Neuron (in vitro differentiated cells): ENCODE results near the gene HAP1.
"Not testable (repeated sequence)": the region's sequence is repeated elsewhere in the genome, so short reads cannot be mapped to it uniquely, and the experiment has no call there.

Experiments
- H2AFZ ChIP-seq: one replicate; pipeline ENCODE4 v1.6.1; 2013; ENCODE audit warnings: low read depth, mild to moderate bottlenecking, inconsistent platforms, low read length, moderate library complexity
- H3K27me3 ChIP-seq: one replicate; pipeline ENCODE4 v1.6.1; 2013; ENCODE audit warnings: low read length; ENCODE audit not compliant: insufficient read depth
- H3K36me3 ChIP-seq: one replicate; pipeline ENCODE4 v1.6.1; 2013; ENCODE audit warnings: low read length; ENCODE audit not compliant: insufficient read depth
- H3K4me1 ChIP-seq: one replicate; pipeline ENCODE4 v1.6.1; 2013; ENCODE audit warnings: low read length; ENCODE audit not compliant: insufficient read depth
- H3K4me3 ChIP-seq: 2 replicates; pipeline ENCODE4 v1.5.1; 2013; ENCODE audit warnings: mild to moderate bottlenecking, low read length, moderate library complexity
- H3K9me3 ChIP-seq: one replicate; pipeline ENCODE4 v1.6.1; 2013; ENCODE audit warnings: low read length

HAP1 gene

DNA sequence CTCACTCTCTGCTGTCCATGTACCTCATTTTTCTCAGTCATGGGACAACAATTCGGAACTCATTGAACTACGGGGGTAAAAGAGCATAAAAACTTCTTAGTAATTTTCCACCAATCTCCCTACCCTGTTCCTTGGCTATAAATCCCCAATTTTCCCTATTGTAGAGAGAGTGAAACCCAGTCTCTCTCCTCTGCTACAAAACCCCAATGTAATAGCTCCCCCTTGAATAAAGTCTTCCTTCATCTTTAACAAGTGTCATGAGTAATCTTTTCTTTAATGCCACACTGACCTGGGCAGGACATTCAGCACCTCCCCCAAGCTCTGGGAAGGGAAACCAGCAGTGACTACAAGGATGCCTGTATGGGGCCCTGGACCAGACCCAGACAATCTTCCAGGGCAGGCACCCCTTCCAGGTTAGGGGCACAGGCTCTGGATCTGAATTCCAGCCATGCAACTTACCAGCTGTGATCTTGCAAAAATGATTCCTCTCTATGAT is 56.0 kb downstream of the HAP1 start:
- Histone ChIP-seq H3K9me3 (no peaks in the 10 kb centered on the region), H2AFZ (no peak overlapping the region), H3K27me3 (no peaks in the 10 kb centered on the region), H3K36me3 (no peaks in the 10 kb centered on the region), H3K4me3 (no peak overlapping the region), H3K4me1 (peaks cover 4% of the 10 kb centered on the region)

DNA sequence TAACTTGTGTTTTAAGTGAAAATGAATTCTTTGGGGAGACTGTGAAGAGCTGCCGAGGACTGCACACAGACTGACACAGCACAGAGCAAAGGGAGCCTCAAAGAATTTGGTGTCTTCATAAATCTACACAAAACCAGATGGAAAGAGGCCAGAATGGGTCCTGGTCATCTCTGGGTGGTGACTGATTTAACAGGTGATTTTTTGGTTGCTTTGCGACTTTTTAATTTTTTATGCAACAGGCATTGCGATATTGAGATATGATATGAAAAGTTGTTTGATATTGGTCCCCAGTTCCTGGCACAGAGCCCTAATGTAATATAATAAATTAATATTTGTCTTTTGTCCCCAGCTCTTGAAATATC is 58.4 kb downstream of the HAP1 start:
- Histone ChIP-seq H3K4me1 (no peaks in the 10 kb centered on the region), H3K27me3 (no peaks in the 10 kb centered on the region), H3K36me3 (no peaks in the 10 kb centered on the region), H3K9me3 (no peaks in the 10 kb centered on the region), H2AFZ (no peak overlapping the region), H3K4me3 (no peak overlapping the region)

DNA sequence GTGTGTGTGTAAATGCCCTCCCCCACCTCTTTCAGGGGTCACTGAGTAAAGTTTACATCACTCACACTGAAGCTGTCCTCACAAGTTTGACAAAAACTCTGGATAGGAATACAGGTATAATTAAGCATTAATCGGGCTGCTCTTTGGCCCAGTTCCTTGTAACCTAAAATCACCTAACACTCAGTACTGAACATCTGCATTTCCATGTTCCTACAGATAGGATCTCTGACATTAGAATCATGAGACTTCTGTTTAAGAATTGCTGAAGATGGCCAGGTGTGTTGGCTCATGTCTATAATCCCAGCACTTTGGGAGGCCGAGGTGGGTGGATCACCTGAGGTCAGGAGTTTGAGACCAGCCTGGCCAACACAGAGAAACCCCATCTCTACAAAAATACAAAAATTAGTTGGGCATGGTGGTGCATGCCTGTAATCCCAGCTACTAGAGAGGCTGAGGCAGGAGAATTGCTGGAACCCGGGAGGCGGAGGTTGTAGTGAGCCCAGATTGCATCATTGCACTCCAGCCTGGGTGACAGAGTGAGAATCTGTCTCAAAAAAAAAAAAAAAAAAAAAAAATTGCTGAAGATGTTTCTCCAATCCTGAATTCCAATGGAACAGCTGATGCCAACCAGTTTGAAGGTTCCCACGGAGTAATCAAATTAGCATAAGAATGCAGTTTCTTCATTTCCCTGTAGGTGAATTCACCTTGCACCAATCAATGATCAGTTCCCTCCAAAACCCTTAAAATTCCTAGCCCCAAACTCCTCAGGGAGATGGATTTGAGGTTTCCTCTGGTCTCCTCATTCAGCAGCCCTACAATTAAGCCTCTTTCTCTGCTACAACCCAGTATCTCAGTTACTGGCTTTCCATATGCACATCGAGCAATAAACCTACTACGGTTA is 59.0 kb downstream of the HAP1 start:
- H3K4me3 ChIP-seq, H3K36me3 ChIP-seq, H3K9me3 ChIP-seq, H3K4me1 ChIP-seq, H3K27me3 ChIP-seq, H2AFZ ChIP-seq: not testable (repeated sequence)
